WTC11 (cell line): ENCODE measurements around the gene TMEM87A. TPM values are rescaled to one million over a fixed set of nuclear protein-coding genes. Genes with fewer than 3 reads are reported as not detected.

Experiments
- ATAC-seq: fragments of 200-7000 bp; cut with Tn5 transposase; 2 replicates; pipeline ENCODE4 v1.10.0; 2021; ENCODE audit warnings: mild to moderate bottlenecking, moderate library complexity
- CTCF ChIA-PET: fragments of 300-600 bp; sonication (Branson Sonifier 250); formaldehyde crosslinking; loops from one replicate; lab custom pipeline; 2021; ENCODE audit warnings: antibody characterized with exemption; lab: Charles Lee
- POLR2A ChIA-PET: fragments of 350-600 bp; sonication (Branson Sonifier 250); formaldehyde crosslinking; loops from one replicate; lab custom pipeline; 2021; ENCODE audit warnings: antibody characterized with exemption; lab: Charles Lee
- DNase-seq: peaks from one replicate; pipeline ENCODE4 v3.0.0; 2021; ENCODE audit warnings: low spot score
- H3K27ac Mint-ChIP-seq: 2 replicates; pipeline ENCODE4 v1.8.0; 2021; ENCODE audit warnings: mixed read lengths
- H3K27me3 Mint-ChIP-seq: 2 replicates; pipeline ENCODE4 v1.8.0; 2021; ENCODE audit warnings: low read depth, mild to moderate bottlenecking, moderate library complexity, mixed read lengths
- H3K36me3 Mint-ChIP-seq: 2 replicates; pipeline ENCODE4 v1.8.0; 2021; ENCODE audit warnings: mixed read lengths
- H3K4me1 Mint-ChIP-seq: 2 replicates; pipeline ENCODE4 v1.8.0; 2022; ENCODE audit warnings: mixed read lengths
- H3K4me3 Mint-ChIP-seq: 2 replicates; pipeline ENCODE4 v1.8.0; 2021; ENCODE audit warnings: mild to moderate bottlenecking, moderate library complexity, mixed read lengths
- H3K9me3 Mint-ChIP-seq: 2 replicates; pipeline ENCODE4 v1.8.0; 2021; ENCODE audit warnings: mixed read lengths
- ATF1 ChIP-seq: sonication (generic); formaldehyde crosslinking; IDR thresholded peaks from 2 replicates; pipeline ENCODE4 v1.8.1; 2023; ENCODE audit warnings: mild to moderate bottlenecking, moderate library complexity, missing genetic modification reagents
- ATF2 ChIP-seq: sonication (generic); formaldehyde crosslinking; IDR thresholded peaks from 2 replicates; pipeline ENCODE4 v1.8.1; 2022; ENCODE audit warnings: low read depth, missing genetic modification reagents, borderline replicate concordance
- ATF6 ChIP-seq: sonication (generic); formaldehyde crosslinking; IDR thresholded peaks from 2 replicates; pipeline ENCODE4 v1.8.1; 2023; ENCODE audit warnings: mild to moderate bottlenecking, missing genetic modification reagents
- CREB1 ChIP-seq: sonication (generic); formaldehyde crosslinking; IDR thresholded peaks from 2 replicates; pipeline ENCODE4 v1.8.0; 2023; ENCODE audit warnings: mild to moderate bottlenecking, missing genetic modification reagents
- E2F1 ChIP-seq: sonication (generic); formaldehyde crosslinking; IDR thresholded peaks from 2 replicates; pipeline ENCODE4 v1.8.0; 2022; ENCODE audit warnings: mild to moderate bottlenecking, missing genetic modification reagents
- E2F4 ChIP-seq: sonication (generic); formaldehyde crosslinking; IDR thresholded peaks from 2 replicates; pipeline ENCODE4 v1.8.1; 2022; ENCODE audit warnings: low read depth, mild to moderate bottlenecking, moderate library complexity, missing genetic modification reagents, borderline replicate concordance
- IRF1 ChIP-seq: sonication (generic); formaldehyde crosslinking; IDR thresholded peaks from 2 replicates; pipeline ENCODE4 v1.8.0; 2023; ENCODE audit warnings: missing genetic modification reagents
- MYBL2 ChIP-seq: sonication (generic); formaldehyde crosslinking; IDR thresholded peaks from 2 replicates; pipeline ENCODE4 v1.8.1; 2023; ENCODE audit warnings: mild to moderate bottlenecking, moderate library complexity, missing genetic modification reagents
- NR2C2 ChIP-seq: sonication (generic); formaldehyde crosslinking; IDR thresholded peaks from 2 replicates; pipeline ENCODE4 v1.8.0; 2022; ENCODE audit warnings: mild to moderate bottlenecking, missing genetic modification reagents
- RELA ChIP-seq: sonication (generic); formaldehyde crosslinking; IDR thresholded peaks from 2 replicates; pipeline ENCODE4 v1.8.1; 2022; ENCODE audit warnings: missing genetic modification reagents, mild to moderate bottlenecking, borderline replicate concordance
- RORB ChIP-seq: fragments of 250-450 bp; sonication (Bioruptor Pico); IDR thresholded peaks from 2 replicates; pipeline ENCODE4 v1.9.0; 2021; ENCODE audit warnings: mild to moderate bottlenecking
- STAT6 ChIP-seq: sonication (generic); formaldehyde crosslinking; conservative IDR thresholded peaks from 2 replicates; pipeline ENCODE4 v1.8.1; 2023; ENCODE audit warnings: mild to moderate bottlenecking, low read depth, missing genetic modification reagents, moderate library complexity
- TEAD1 ChIP-seq: sonication (generic); formaldehyde crosslinking; IDR thresholded peaks from 2 replicates; pipeline ENCODE4 v1.8.0; 2022; ENCODE audit warnings: mild to moderate bottlenecking, missing genetic modification reagents
- USF1 ChIP-seq: sonication (generic); formaldehyde crosslinking; IDR thresholded peaks from 2 replicates; pipeline ENCODE4 v1.8.0; 2022; ENCODE audit warnings: mild to moderate bottlenecking, missing genetic modification reagents
- ZBTB43 ChIP-seq: sonication (generic); formaldehyde crosslinking; IDR thresholded peaks from 2 replicates; pipeline ENCODE4 v1.8.1; 2023; ENCODE audit warnings: mild to moderate bottlenecking, missing genetic modification reagents
- ZNF263 ChIP-seq: sonication (generic); formaldehyde crosslinking; IDR thresholded peaks from 2 replicates; pipeline ENCODE4 v1.8.1; 2022; ENCODE audit warnings: low read depth, mild to moderate bottlenecking, moderate library complexity, missing genetic modification reagents
- ZNF281 ChIP-seq: sonication (generic); formaldehyde crosslinking; IDR thresholded peaks from 2 replicates; pipeline ENCODE4 v1.8.0; 2023; ENCODE audit warnings: mild to moderate bottlenecking, missing genetic modification reagents
- ZNF416 ChIP-seq: fragments of 250-450 bp; sonication (Bioruptor Pico); IDR thresholded peaks from 2 replicates; pipeline ENCODE4 v1.9.0; 2021; ENCODE audit warnings: mild to moderate bottlenecking, inconsistent platforms
- total RNA-seq: library from RNA; stranded (reverse); gene quantifications from 3 replicates; pipeline ENCODE4 v1.2.3, GENCODE V29; 2021

TMEM87A gene
- total RNA-seq, 1 experiment from 2014 or later = 32.4 TPM

GRCh38 chr15:42171795-42172194 is 101.4 kb downstream of the TMEM87A start:
- Mint-ChIP-seq H3K27me3 (no peaks in the 10 kb centered on the region), H3K27ac (no peak overlapping the region), H3K4me1 (no peaks in the 10 kb centered on the region), H3K4me3 (no peak overlapping the region), H3K36me3 (peaks cover 33% of the 10 kb centered on the region), H3K9me3 (no peaks in the 10 kb centered on the region)
- ChIA-PET POLR2A (interaction anchor here (0.6 kb wide), 1 partner anchor 355 kb away, joined by 5 read pairs; no protein-coding TSS in a partner anchor), CTCF (no interaction called here)
- ATAC-seq (no peak), DNase-seq (no peak)
- TF ChIP-seq ATF6 (no peak), E2F4 (no peak), ZNF263 (CRISPR knock-in tag) (no peak), E2F1 (CRISPR knock-in tag) (no peak), ZBTB43 (CRISPR knock-in tag) (no peak), TEAD1 (CRISPR knock-in tag) (no peak), CREB1 (CRISPR knock-in tag) (no peak), IRF1 (CRISPR knock-in tag) (no peak), MYBL2 (CRISPR knock-in tag) (no peak), RELA (no peak), ZNF281 (CRISPR knock-in tag) (no peak), USF1 (CRISPR knock-in tag) (no peak)

- Mint-ChIP-seq H3K9me3 (no peaks in the 10 kb centered on the region), H3K4me3 (no peak overlapping the region), H3K4me1 (no peaks in the 10 kb centered on the region), H3K27me3 (no peaks in the 10 kb centered on the region), H3K27ac (no peak overlapping the region), H3K36me3 (peaks cover 39% of the 10 kb centered on the region)
- DNase-seq (no peak), ATAC-seq (no peak)
- CTCF ChIA-PET = interaction anchor here (1.8 kb wide), 1 partner anchor 214 kb away, joined by 5 read pairs; no protein-coding TSS in a partner anchor
- POLR2A ChIA-PET = no interaction called here
- no peak for TF ChIP-seq ZNF416 (CRISPR knock-in tag)
- TF ChIP-seq ATF1 (CRISPR knock-in tag) = no peak
- TF ChIP-seq RORB (CRISPR knock-in tag) = no peak
- no peak for TF ChIP-seq ATF2 (CRISPR knock-in tag)
- TF ChIP-seq STAT6 (CRISPR knock-in tag) = no peak
- no peak for TF ChIP-seq CREB1 (CRISPR knock-in tag)
- TF ChIP-seq NR2C2 (CRISPR knock-in tag) = no peak
Observed at GRCh38 chr15:42171122-42171521, 102.1 kb downstream of the TMEM87A start.
